Kidney (tissue), 14 donors: ENCODE data around the gene ATP6V0A4. TPM values are rescaled to one million over a fixed set of nuclear protein-coding genes. Genes with fewer than 3 reads are reported as not detected.

ENCODE experiments used
- DNase-seq, 5 donors: peaks; one replicate each; pipeline ENCODE4 v3.0.0-alpha.2; 2013 to 2020
- FAIRE-seq: peaks from 2 replicates; lab custom pipeline; 2012; peaks lifted over from hg19 to GRCh38; lab: Jason Lieb, UNC
- H3K27ac ChIP-seq, 2 donors: one replicate each; pipeline ENCODE4 v1.7.0; 2013; ENCODE audit warnings: low read depth in 2 of 2, low read length in 2 of 2, inconsistent platforms in 1 of 2
- H3K27me3 ChIP-seq: one replicate; pipeline ENCODE4 v1.7.1; 2013; ENCODE audit warnings: low read length, inconsistent platforms; ENCODE audit not compliant: control insufficient read depth, insufficient read depth
- H3K36me3 ChIP-seq, 3 donors: one replicate each; pipeline versions ENCODE4 v1.7.0 to v1.7.1; 2013; ENCODE audit warnings: low read length in 3 of 3, control low read depth in 1 of 3, inconsistent platforms in 1 of 3; ENCODE audit not compliant: insufficient read depth in 3 of 3, control insufficient read depth in 2 of 3
- H3K4me1 ChIP-seq, 3 donors: one replicate each; pipeline versions ENCODE4 v1.7.0 to v1.7.1; 2013; ENCODE audit warnings: low read length in 3 of 3, inconsistent platforms in 1 of 3, low read depth in 1 of 3; ENCODE audit not compliant: control insufficient read depth in 2 of 3, insufficient read depth in 2 of 3
- H3K4me3 ChIP-seq, 3 donors: one replicate each; pipeline versions ENCODE4 v1.7.0 to v1.8.1; 2013; ENCODE audit warnings: low read length in 3 of 3, control low read depth in 1 of 3, inconsistent platforms in 1 of 3
- H3K9ac ChIP-seq, 3 donors: one replicate each; pipeline versions ENCODE4 v1.7.0 to v1.7.1; 2013; ENCODE audit warnings: low read length in 3 of 3, control low read depth in 1 of 3, inconsistent platforms in 1 of 3
- H3K9me3 ChIP-seq, 3 donors: one replicate each; pipeline versions ENCODE4 v1.7.0 to v1.7.1; 2013; ENCODE audit warnings: low read length in 3 of 3, control low read depth in 1 of 3, inconsistent platforms in 1 of 3; ENCODE audit not compliant: control insufficient read depth in 2 of 3, insufficient read depth in 1 of 3
- intact Hi-C: fragments of 100-400 bp; cut with DNase I; formaldehyde crosslinking; loops from one replicate; pipeline ENCODE4 v1.11.1; 2022
- polyA plus RNA-seq: library from polyadenylated mRNA; stranded (reverse); fragments of 350-450 nt; fragmentation: Illumina TruSeq; extraction: RNeasy Lipid Tissue Mini Kit (QIAGEN cat#74804); gene quantifications from one replicate; pipeline ENCODE4 v1.2.3, GENCODE V29; 2014; ENCODE audit warnings: low read depth, low replicate concordance; ENCODE audit not compliant: insufficient read depth
- total RNA-seq: library from RNA; stranded (reverse); fragmentation: NEBNext Ultra II Directional; extraction: Animal tissue kit (Norgen Biotek cat#: 25700); gene quantifications from one replicate; pipeline ENCODE4 v1.2.1, GENCODE V29; 2021
- TF ChIP-seq, protein P1 (sequence below): IDR thresholded peaks from 3 replicates; pipeline ENCODE4 v1.5.1; 2012; ENCODE audit warnings: mild to moderate bottlenecking, moderate library complexity, borderline replicate concordance; ENCODE audit not compliant: insufficient read depth; ENCODE audit errors: extremely low read depth
- donor health status: control.
- donor health status: control.
- donor health status: control.
- donor health status: control.
- donor health status: control.
- donor health status: DM: yes; HTN: yes; CAD: no.
- donor health status: Normal renal cell carcinoma (clear cell type).

ATP6V0A4 gene
- total and polyA plus RNA-seq, 2 donors from 2014 or later, result 30.5 to 140 TPM

DNA sequence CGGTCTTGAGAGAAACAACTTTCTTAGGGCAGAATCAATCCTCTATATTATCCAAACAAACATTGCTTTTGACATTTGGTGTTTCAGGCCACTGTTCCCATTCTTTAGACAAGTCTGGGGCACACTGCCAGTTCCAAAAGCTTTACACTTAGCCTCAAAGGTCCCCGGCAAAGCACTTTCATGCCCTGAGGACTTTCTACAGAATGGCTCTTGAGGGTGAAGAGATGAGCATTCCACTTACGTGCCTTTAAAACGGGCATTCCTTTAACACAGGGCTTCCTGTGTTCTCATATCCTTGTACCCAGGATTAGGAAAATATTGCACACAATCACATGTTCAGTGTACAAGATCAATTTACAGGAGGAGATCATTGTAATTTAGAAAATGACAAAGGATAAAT lies 13.3 kb downstream of the ATP6V0A4 start:
- H3K9me3 ChIP-seq, result no peaks in the 10 kb centered on the region
- TF ChIP-seq, protein P1, sequence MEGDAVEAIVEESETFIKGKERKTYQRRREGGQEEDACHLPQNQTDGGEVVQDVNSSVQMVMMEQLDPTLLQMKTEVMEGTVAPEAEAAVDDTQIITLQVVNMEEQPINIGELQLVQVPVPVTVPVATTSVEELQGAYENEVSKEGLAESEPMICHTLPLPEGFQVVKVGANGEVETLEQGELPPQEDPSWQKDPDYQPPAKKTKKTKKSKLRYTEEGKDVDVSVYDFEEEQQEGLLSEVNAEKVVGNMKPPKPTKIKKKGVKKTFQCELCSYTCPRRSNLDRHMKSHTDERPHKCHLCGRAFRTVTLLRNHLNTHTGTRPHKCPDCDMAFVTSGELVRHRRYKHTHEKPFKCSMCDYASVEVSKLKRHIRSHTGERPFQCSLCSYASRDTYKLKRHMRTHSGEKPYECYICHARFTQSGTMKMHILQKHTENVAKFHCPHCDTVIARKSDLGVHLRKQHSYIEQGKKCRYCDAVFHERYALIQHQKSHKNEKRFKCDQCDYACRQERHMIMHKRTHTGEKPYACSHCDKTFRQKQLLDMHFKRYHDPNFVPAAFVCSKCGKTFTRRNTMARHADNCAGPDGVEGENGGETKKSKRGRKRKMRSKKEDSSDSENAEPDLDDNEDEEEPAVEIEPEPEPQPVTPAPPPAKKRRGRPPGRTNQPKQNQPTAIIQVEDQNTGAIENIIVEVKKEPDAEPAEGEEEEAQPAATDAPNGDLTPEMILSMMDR, result no peak
- H3K36me3 ChIP-seq, result no peaks in the 10 kb centered on the region
- H3K27ac ChIP-seq, result no peak overlapping the region
- H3K4me1 ChIP-seq, result no peaks in the 10 kb centered on the region
- no peaks in the 10 kb centered on the region for H3K27me3 ChIP-seq
- intact Hi-C loops, result no loop called here
- no peak overlapping the region for H3K4me3 ChIP-seq
- no peak overlapping the region for H3K9ac ChIP-seq
- FAIRE-seq (no peak), DNase-seq (no peak)

DNA sequence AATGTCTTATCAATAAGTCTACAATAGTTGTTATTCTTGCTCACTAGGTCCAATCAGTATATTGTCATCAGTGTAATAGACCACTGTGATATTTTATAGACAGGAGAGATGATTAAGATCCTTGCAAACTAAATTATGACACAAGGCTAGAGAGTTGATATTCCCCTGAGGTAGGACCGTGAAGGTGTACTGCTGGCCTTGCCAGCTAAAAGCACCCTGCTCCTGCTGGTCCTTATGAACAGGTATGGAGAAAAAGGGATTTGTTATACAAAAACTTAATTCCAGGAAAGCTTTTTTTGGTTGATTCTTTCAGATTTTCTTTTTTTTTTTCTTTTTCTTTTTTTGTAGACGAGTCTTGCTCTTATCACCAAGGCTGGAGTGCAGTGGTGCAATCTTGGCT lies 17.0 kb downstream of the ATP6V0A4 start:
- H3K4me1 ChIP-seq, result peaks cover 0 to 2% (median 0%) of the 10 kb centered on the region in 3 donors
- H3K4me3 ChIP-seq, result no peak overlapping the region
- DNase-seq (no peak), FAIRE-seq (no peak)
- H3K9me3 ChIP-seq, result no peaks in the 10 kb centered on the region
- TF ChIP-seq, protein P1, result no peak
- H3K27ac ChIP-seq, result no peak overlapping the region
- no peak overlapping the region for H3K9ac ChIP-seq
- no peaks in the 10 kb centered on the region for H3K36me3 ChIP-seq
- no peaks in the 10 kb centered on the region for H3K27me3 ChIP-seq
- intact Hi-C loops, result no loop called here

DNA sequence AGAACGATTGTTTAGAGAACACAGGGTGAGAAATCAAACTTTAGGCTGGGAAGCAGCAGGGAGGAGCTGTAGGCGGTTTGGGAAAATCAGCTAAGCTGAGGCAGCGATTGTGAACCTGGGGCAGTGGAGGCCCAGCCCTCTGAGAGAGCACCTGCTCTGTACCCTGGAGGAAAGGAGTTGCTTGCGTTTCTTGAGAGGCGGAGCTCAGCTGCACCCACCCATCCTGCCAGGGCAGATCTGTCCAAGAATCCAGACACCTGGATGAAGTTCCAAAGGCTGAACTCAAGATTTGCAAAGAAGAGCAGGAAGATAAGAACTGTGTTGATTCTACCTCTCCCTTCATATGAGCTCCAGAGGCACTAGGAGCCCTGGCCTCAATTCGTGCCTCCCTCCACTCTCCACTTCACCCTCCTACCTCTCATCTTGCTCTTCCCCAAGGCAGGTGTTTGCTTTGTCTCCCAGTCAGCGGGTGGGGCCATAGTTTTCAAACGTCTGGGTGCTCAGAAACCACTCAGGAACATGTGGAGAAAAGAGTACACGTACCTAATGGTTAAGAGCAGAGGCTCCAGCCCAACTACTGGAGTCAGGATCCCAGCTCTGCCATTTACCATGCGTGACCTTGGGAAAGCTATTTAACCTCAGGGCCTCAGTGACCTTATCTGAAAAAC lies 21.7 kb downstream of the ATP6V0A4 start:
- no peak overlapping the region for H3K4me3 ChIP-seq
- H3K27ac ChIP-seq, result peak overlapping the region in 1 of 2 donors; percentile 65
- H3K9ac ChIP-seq, result no peak overlapping the region
- peak in 1 of 5 donors; percentile 32 for DNase-seq
- no peaks in the 10 kb centered on the region for H3K9me3 ChIP-seq
- H3K4me1 ChIP-seq, result peaks cover 0 to 4% (median 0%) of the 10 kb centered on the region in 3 donors
- TF ChIP-seq, protein P1, result no peak
- H3K27me3 ChIP-seq, result no peaks in the 10 kb centered on the region
- FAIRE-seq, result no peak
- intact Hi-C loops, result no loop called here
- no peaks in the 10 kb centered on the region for H3K36me3 ChIP-seq
